Fibroblast of skin of abdomen (primary cell): Measurements from ENCODE around the gene RPL27A.
A peak's percentile ranks its signal among the peaks of the same experiment; 100 is the strongest.

Source experiments
- DNase-seq: peaks from one replicate; pipeline ENCODE4 v3.0.0-alpha.2; 2013

The RPL27A gene

DNA sequence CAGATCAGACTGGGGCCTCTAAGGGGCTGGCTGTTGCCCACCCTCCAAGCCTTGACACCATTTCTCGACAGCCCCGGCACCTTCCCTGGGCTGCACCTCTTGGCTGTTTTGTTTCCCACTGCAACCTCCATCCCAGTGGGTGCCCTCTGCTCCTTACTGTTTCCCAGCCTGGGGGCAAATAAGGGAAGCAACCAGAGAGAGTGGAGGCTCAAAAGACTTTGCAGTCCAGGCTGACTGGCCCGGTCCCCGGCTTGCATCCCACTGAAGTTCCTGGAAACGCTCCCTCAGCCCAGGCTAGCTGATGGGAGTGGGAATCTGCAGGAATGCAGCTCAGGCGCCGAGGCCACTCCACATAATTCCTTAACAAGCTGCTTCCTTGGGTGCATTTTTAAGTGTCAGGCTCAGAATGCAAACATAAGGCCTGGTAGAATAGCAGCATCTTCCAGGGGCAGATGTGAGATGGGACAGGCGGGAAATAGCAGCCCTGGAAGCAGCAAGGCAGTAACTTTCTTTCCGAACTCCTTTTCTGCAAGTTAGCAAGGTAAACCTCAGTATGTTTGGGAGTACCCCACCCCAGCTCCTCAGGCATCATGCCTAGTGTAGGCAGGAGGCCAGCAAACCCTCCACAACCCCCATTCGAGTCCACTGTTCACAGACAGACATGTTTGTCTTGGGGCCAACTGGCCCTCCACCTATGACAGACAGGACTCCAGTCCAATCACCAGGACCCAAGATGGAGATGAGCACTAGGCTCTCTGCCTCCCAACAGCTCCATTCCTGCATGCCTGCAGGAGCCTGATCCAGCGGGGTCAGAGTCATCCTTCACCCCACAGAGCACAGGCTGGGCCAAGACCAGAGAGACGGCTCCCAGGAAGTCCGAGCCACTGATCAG, 39.3 kb downstream of the RPL27A start:
- DNase-seq, result peak; percentile 85

DNA sequence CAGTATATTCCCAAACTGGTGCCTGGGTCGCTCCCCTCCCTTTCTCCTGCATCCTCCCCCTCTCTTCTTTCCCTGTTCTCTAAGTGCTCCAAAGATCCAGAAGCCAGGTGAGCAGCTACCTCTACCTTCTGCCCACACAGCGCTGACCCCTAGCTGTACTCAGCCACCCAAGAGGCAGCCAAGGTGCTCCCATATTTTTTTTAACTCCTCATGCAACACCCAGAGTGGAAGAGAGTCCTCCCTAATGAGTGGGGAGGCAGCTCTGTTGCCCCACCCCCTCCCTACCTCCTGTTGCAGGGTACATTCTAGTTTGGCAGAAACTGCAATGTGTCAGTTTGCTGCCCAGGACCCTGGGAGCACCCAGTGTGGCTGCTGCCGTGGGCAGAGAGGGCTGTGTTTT, 40.2 kb downstream of the RPL27A start:
- DNase-seq, result no peak

DNA sequence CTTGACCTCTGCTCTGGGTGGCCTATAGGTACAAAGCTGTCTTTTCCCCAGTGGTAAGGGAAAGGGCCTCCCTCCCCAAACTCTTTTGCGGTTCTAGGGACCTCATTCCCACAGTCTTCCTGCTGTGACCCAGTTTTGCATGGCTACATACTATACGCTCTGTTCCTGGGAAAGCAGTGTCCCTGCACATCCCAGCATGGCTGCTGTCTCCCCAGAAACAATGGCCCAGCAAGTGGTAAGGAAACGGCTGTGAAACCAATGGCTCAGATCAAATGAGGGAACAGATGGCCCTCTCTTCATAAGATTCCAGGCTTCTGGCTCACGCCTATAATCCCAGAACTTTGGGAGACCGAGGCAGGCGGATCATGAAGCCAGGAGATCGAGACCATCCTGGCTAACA, 41.1 kb downstream of the RPL27A start:
- DNase-seq, result no peak

DNA sequence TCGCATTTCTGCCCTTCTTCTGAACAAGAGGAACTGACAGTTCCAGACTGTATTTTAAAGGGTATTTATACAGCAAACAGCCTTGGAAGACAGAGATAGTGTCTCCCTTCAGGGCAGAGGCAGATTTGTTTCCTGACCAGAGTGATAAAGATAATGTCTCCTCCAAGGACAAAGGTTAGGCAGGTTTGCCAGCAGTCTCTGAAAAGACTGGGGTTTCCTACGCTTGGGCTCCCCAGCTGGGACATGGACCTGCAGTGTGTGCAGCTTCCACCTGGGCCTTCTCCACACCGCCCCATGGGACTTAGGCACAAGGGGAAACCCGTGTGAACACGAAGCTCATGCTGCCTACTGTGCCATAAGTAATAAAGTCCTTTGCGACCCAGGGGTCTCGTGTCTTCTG, 42.1 kb downstream of the RPL27A start:
- no peak for DNase-seq

DNA sequence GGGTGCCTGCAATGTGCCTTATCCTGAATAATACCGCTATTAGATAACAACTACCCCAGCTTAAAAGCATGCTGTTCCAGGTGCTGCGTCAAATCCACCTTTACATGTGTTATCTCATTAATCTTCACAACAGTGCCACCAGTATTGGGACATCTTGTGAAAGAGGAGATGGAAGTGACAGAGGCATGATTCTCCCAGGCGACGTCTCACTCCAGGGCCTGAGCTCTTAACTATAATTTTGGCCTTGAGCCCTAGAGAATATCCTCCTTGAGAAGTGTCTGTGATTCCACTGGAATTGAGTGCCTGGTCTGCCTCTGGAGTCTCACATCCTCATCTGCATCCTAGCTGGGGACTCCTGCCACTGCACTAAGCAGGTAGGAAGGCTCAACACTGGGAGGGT, 43.8 kb downstream of the RPL27A start:
- DNase-seq, result no peak

DNA sequence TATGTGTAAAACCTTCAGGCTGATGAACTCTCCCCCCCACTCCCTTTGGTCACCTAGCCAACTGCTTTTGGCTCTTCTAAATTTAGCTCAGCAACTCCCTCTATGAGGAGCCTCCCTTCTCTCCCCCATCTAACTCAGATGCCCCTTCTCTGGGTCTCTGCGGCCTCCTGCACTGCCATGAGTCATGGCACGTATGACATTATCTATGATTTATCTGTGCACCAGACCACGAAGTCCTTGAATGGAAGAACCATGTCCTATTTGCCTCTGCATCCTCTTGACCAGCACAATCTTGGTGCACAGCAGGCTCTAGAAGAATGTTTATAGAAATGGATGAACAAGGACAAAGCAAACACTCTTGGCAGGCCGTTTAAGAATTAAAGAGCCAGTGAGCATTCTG, 46.0 kb downstream of the RPL27A start:
- DNase-seq, result peak; percentile 75

DNA sequence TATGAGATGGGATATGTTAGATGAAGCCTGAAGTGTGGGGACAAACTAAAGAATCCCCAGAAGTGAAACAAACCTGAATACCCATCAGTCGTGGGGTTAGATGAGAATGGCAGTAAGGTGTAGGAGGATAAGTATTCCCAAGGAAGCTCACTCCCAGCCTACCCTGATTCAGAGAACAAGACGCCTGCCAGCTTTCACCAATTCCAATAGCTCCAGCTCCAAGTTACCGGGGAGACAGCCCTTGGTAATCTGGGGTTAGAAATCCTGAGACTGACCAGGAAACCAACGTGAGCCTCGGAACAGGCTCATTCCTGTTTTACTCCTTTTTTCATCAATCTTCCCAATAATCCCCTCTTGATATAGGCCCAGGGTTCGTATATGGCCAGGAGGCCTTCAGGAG, 46.5 kb downstream of the RPL27A start:
- DNase-seq, result no peak

DNA sequence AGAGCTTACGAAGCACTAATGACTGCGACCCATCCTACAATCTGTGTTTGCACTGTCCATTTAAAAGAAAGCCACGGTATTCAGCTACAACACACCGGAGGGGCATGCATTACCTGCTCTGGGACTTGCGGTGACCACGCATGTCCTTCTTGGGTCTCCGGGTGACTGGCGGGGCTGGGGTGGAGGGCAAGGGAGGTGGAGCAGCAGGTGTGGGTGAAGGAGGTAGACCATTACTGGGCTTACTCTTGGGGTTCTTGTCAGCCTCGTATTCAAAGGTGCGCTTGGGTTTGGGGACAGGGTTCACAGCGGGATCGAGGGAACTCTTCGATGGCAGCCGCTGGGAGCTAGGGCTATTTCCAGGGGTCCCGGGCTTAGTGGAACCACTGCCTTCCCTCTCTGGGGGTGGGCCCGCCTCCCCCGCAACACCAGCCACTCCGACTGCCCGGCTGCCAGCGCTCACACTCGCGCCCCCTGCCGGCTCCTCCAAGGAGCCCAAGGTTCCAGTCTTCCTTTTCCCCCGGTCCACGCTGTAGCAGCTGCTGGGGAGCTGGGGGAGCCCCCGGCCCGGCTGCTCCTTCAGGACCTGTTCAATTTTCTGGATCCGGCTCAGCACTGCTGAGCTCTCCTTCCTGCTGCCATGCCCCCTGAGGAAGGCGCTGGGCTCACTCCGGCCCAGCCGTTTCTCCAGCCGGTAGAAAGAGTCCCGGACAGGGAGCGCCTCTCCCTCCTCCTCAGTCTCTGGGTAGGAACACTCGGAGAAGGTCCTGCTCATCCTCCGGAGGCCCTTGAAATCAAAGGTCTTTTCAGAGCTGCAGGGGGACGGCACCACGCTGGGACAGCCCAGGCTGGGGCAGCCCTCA, 47.5 kb downstream of the RPL27A start:
- no peak for DNase-seq

DNA sequence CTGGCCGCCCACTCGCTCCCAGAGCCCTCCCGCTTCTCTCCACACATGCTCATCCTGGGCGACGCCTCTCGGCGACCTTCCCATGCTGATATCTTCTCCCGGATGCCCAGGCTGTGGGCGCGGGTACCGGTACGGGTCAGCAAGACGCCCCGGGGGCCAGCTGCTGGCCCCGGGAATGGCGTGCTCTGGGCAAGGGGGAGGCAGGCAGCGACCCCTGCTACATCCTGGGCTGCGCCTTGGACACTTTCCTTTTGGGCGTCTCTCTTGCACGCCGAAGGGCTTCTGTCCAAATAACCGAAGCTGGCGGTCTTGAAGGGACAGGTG, 48.1 kb downstream of the RPL27A start:
- no peak for DNase-seq

DNA sequence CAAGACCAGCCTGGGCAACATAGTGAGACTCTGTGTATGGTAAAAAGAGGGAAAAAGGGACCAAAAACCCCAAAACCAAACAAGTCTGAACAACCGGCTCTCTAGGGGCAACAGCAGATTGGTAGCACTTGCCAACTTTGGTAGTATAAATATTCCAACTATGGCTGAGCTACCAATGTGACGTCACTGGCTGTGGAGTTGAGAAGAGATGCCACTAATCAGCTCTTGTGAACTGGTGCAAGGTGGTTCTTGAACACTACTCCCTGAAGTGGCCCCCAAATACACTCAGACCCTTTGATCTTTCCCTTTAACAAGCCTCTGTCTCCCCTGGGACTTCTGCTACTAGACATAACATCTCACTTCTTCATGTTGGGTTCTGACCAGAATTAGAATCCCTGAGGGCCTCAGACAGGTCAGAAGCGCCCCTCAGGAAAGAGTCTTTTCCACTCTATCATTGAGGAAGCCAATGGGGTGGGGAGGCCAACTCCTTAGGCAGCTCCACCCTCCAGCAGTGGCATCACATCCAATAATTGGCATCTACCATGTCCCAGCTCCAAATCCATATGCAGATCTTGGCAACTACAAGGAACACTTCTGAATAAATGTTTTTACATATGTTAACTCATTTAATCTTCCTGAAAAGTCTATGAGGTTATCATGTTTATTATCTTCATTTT, 49.2 kb downstream of the RPL27A start:
- no peak for DNase-seq

DNA sequence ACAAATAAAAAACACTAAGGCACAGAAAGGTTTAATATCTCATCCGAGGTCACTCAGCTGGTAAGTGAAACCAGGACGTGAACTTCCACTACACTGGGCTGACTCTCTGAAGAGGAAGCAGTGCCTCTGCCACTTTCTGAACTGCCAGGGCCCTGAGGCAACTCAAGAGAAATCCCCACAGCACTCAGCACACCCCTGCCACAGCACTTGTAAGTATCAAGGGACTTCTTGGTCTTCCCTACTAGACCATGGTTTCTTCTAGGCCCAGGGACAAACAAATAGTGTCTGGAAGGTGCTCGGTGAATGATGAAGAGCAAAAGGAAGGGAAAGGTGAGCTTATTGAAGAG, 49.7 kb downstream of the RPL27A start:
- DNase-seq, result no peak

DNA sequence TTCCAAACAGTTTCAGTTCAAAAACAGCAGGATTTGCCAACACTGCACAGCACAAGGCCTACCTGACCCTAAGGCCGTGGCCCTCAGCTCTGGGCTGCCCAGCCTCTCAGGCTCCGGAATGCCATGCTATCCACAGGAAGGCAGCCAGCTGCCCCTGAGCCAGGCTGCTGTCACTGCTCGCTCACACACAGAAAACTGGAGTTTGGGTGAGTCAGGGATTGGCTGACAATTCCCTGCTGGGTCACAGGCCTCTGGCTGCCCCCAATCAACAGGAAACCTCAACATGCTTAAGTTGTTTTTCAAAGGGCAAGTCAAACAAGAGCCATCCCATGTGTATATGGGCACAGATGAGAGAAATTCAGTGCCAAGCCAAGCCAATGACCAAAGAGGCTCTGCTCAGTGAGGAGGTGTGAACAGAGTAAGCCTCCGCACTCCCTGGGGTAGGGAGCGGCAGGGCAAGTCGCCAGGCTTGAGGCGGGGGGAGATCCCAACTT, 50.2 kb downstream of the RPL27A start:
- peak; percentile 61 for DNase-seq

DNA sequence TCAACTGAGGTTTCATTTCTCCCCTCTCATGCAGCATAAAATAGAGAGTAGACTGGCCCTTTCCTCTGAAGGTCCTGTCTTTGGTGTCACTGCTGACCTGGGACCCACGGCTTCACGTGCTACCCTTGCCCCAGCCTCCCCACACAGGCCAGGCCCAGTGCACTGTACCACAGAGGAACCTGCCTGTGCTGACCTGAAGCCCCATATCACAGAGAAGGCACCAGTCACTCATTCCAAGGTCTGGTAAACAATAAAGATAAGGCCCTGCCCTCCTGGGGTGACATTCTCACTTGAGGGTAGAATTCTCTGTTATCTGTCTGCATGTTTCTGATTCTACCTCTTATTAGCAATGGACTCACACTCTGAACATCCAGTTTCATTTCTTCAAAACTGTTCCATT, 51.3 kb downstream of the RPL27A start:
- no peak for DNase-seq

DNA sequence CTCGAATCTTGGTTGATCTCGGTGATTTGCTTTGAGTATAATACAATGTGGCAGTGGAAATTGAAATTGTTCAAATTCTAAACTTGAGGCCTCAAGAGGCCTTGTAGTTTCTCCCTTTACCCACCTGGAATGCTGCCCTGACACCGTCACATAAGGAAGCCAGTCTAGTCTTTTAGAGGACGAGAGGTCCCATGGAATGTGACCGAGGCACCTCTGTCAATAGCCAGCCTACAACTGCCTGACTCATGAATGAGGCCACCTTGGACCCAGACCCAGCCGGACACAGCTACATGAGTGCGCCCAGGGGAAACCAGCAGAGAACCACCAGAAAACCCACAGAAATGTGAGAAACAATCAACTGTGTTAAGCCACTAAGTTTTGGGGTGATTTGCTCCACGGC, 52.5 kb downstream of the RPL27A start:
- no peak for DNase-seq

DNA sequence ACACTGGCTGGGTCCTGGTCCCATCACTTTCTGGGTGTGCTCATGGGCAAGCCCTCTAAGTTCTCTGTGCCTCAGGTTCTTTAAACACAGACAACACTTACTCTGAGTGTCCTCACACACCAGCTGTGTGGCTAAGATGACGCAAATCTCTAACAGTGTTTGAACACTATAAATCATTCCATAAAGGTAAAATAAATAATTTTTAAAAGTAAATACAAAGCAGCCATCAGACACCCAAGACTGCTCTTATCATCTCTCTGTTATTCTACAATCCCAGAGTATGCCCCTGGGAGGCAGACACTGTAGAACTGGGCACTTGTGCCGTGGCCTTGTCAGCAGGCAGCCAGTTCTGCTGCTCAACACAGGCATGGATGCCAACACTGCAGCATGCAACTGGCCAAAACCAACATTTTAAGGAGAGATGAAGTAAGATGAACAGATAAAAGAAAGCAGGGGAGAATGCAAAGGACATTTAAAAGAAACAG, 56.8 kb downstream of the RPL27A start:
- DNase-seq, result no peak
